ENCODE measurements around the gene ZNF605. TPM values are rescaled to one million over a fixed set of nuclear protein-coding genes. Genes with fewer than 3 reads are reported as not detected.
A peak's percentile ranks its signal among the peaks of the same experiment; 100 is the strongest.
"Not testable (repeated sequence)": the region's sequence is repeated elsewhere in the genome, so short reads cannot be mapped to it uniquely, and the experiment has no call there.

ZNF605 gene
- total RNA-seq, 4 donors from 2014 or later, result 7.9 to 20.6 (median 9.0) TPM

- H3K27ac ChIP-seq, result peak overlapping the region in 3 of 4 donors; percentile 80 to 98 (median 93)
- H3K27me3 ChIP-seq, result no peaks in the 10 kb centered on the region
- whole genome bisulfite sequencing, 2 donors, result 13 to 35% methylated on average over 17 to 44 of the region's 64 CpGs
- peaks cover 0 to 41% (median 0%) of the 10 kb centered on the region in 3 donors for H3K36me3 ChIP-seq
- no peak for TF ChIP-seq EP300 (IDR thresholded peaks at IDR 0.05)
- no peak for TF ChIP-seq CTCF (IDR thresholded peaks at IDR 0.05)
- TF ChIP-seq POLR2A (IDR thresholded peaks at IDR 0.05), result no peak
- no peak for DNase-seq (ENCODE audit: low spot score in 2 of 2)
- H3K4me1 ChIP-seq, result peaks cover 0 to 18% (median 4%) of the 10 kb centered on the region in 4 donors
- H3K4me3 ChIP-seq, result peak overlapping the region; percentile 49 to 93 (median 78)
- peaks cover 0 to 5% (median 0%) of the 10 kb centered on the region in 4 donors for H3K9me3 ChIP-seq
Observed at GRCh38 chr12:132886529-132887477, 69.3 kb downstream of the ZNF605 start.

DNA sequence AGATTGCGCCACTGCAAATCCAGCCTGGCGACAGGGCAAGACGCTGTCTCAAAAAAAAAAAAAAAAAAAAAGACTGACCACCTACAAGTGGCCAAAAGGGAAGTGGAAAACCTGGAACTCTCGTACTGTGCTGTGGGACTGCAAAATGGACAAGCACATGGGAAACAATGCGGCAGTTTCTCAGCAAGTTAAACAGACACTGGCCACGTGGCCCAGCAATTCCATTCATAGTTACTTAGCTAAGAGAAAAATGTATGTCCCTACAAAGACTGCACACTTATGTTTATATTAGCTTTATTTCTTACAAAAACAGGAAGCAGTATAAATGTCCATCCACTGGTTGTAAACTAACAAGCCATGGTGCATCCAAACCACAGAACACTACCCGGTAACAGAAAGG is 74.3 kb downstream of the ZNF605 start:
- TF ChIP-seq CTCF (IDR thresholded peaks at IDR 0.05), result no peak
- no peak for TF ChIP-seq EP300 (IDR thresholded peaks at IDR 0.05)
- no peak for TF ChIP-seq POLR2A (IDR thresholded peaks at IDR 0.05)
- Histone ChIP-seq H3K27ac (no peak overlapping the region), H3K27me3 (no peaks in the 10 kb centered on the region), H3K4me1 (peaks cover 0 to 10% (median 0%) of the 10 kb centered on the region in 4 donors), H3K36me3 (peaks cover 0 to 68% (median 0%) of the 10 kb centered on the region in 3 donors), H3K9me3 (peaks cover 0 to 3% (median 0%) of the 10 kb centered on the region in 4 donors), H3K4me3 (no peak overlapping the region)
- DNase-seq (ENCODE audit: low spot score in 2 of 2), result no peak
- 78 to 82% methylated on average over 7 of the region's 7 CpGs for WGBS, 2 donors

- not testable (repeated sequence) for H3K4me1 ChIP-seq; H3K9me3 ChIP-seq; H3K27ac ChIP-seq; H3K4me3 ChIP-seq; DNase-seq (ENCODE audit: low spot score in 2 of 2); H3K27me3 ChIP-seq
- WGBS, 2 donors, result 89 to 90% methylated on average over 20 of the region's 21 CpGs
- peaks cover 0 to 89% (median 5%) of the 10 kb centered on the region in 3 donors for H3K36me3 ChIP-seq
Observed at GRCh38 chr12:132874620-132875019, 81.5 kb downstream of the ZNF605 start.

DNA sequence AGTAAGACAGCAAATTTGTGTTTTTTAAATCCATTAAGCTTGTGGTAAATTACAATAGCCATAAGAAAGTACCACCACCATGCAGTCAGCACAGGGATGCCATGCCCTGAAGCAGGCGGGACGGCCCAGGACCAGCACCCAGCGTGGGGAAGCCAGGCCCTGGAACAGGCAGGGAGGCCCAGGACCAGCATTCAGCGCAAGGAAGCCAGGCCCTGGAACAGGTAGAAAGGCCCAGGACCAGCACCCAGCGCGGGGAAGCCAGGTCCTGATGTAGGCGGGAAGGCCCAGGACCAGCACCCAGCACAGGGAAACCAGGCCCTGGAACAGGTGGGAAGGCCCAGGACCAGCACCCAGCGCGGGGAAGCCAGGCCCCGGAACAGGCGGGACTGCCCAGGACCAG is 81.9 kb downstream of the ZNF605 start:
- DNase-seq (ENCODE audit: low spot score in 2 of 2), result no peak
- Histone ChIP-seq H3K9me3 (no peaks in the 10 kb centered on the region), H3K4me3 (no peak overlapping the region), H3K27me3 (no peaks in the 10 kb centered on the region), H3K4me1 (no peaks in the 10 kb centered on the region), H3K27ac (no peak overlapping the region), H3K36me3 (peaks cover 0 to 90% (median 7%) of the 10 kb centered on the region in 3 donors)
- TF ChIP-seq POLR2A (IDR thresholded peaks at IDR 0.05), result no peak
- TF ChIP-seq CTCF (IDR thresholded peaks at IDR 0.05), result no peak
- TF ChIP-seq EP300 (IDR thresholded peaks at IDR 0.05), result no peak
- WGBS, 2 donors, result 97 to 98% methylated on average over 10 to 11 of the region's 11 CpGs

DNA sequence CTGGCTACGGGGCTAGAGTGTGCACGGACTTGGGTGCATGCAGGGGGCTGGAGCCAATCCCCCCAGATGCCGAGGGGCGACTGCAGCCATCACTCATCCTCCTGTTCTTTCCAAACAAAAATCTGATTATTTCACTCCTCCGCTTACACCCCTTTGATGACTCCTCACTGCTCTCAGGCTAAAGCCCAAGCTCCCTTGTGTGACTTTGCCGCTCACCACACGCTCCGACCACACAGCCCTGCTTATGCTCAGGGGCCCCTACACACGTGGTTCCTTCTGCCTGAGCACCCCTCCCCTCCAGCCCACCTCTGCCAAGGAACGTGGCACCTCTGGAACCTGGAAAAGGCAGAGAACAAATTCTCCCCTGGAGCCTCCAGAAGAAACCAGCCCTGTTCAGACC is 82.4 kb downstream of the ZNF605 start:
- no peak for DNase-seq (ENCODE audit: low spot score in 2 of 2)
- Histone ChIP-seq H3K27me3 (no peaks in the 10 kb centered on the region), H3K4me1 (no peaks in the 10 kb centered on the region), H3K4me3 (no peak overlapping the region), H3K9me3 (no peaks in the 10 kb centered on the region), H3K36me3 (peaks cover 0 to 93% (median 7%) of the 10 kb centered on the region in 3 donors), H3K27ac (no peak overlapping the region)
- WGBS, 2 donors, result 87 to 89% methylated on average over 10 of the region's 10 CpGs
- TF ChIP-seq POLR2A (IDR thresholded peaks at IDR 0.05), result no peak
- TF ChIP-seq EP300 (IDR thresholded peaks at IDR 0.05), result no peak
- no peak for TF ChIP-seq CTCF (IDR thresholded peaks at IDR 0.05)
